HG03520 (cell line): ENCODE measurements around the gene CADM3.

Experiments used
- ATAC-seq: cut with Tn5 transposase; IDR thresholded peaks from one replicate; pipeline ENCODE4 v1.9.1; 2021; ENCODE audit warnings: mild to moderate bottlenecking, moderate library complexity; ENCODE audit not compliant: unreplicated experiment

The CADM3 gene

GRCh38 chr1:159248311-159248710, 76.9 kb downstream of the CADM3 start:
- ATAC-seq = no peak

- ATAC-seq = no peak
Observed at GRCh38 chr1:159250638-159251216, 79.3 kb downstream of the CADM3 start.
